GM12878 (cell line): ENCODE results near the gene IL17A. TPM values are rescaled to one million over a fixed set of nuclear protein-coding genes. Genes with fewer than 3 reads are reported as not detected.

Experiments
- CBFB ChIP-seq: IDR thresholded peaks from 2 replicates; pipeline ENCODE4 v1.6.1; 2016; ENCODE audit warnings: antibody characterized with exemption, low read depth
- CBX5 ChIP-seq: sonication (generic); IDR thresholded peaks from 2 replicates; pipeline ENCODE4 v1.6.1; 2016; ENCODE audit warnings: low read depth, moderate library complexity, mild to moderate bottlenecking, inconsistent platforms
- CEBPB ChIP-seq, 2 experiments: fragments of 150-350 bp in 1 of 2; IDR thresholded peaks; 2 replicates each; pipeline ENCODE4 v1.6.1; 2012 to 2014; ENCODE audit warnings: low read depth in 2 of 2, low read length in 2 of 2, borderline replicate concordance in 1 of 2, inconsistent platforms in 1 of 2
- CHD4 ChIP-seq: fragments of 200-600 bp; sonication (generic); IDR thresholded peaks from 2 replicates; pipeline ENCODE4 v1.6.1; 2016; ENCODE audit warnings: mild to moderate bottlenecking
- CREB1 ChIP-seq: IDR thresholded peaks from 2 replicates; pipeline ENCODE4 v1.6.1; 2012; ENCODE audit warnings: low read depth, mild to moderate bottlenecking, inconsistent platforms
- ETV6 ChIP-seq, 2 experiments: fragments of 450-650 bp in 1 of 2; IDR thresholded peaks in 1 of 2; conservative IDR thresholded peaks in 1 of 2; 2 replicates each; pipeline ENCODE4 v1.6.1; 2014; ENCODE audit warnings: antibody characterized with exemption in 1 of 2, borderline replicate concordance in 1 of 2, low read depth in 1 of 2, mild to moderate bottlenecking in 1 of 2, moderate library complexity in 1 of 2
- EZH2 ChIP-seq: IDR thresholded peaks from 2 replicates; pipeline ENCODE4 v1.6.1; 2012; ENCODE audit warnings: low read depth, mild to moderate bottlenecking, control low read depth, inconsistent platforms, low read length, borderline replicate concordance; ENCODE audit not compliant: control insufficient read depth
- GATAD2B ChIP-seq: fragments of 450-650 bp; conservative IDR thresholded peaks from 2 replicates; pipeline ENCODE4 v1.6.1; 2017; ENCODE audit warnings: low read depth, mild to moderate bottlenecking, moderate library complexity
- IRF4 ChIP-seq: IDR thresholded peaks from 2 replicates; pipeline ENCODE4 v1.6.1; 2011; ENCODE audit warnings: low read depth, low read length
- MYC ChIP-seq: IDR thresholded peaks from 2 replicates; pipeline ENCODE4 v1.6.1; 2011; ENCODE audit warnings: mild to moderate bottlenecking, low read length, moderate library complexity, inconsistent platforms; ENCODE audit not compliant: insufficient read depth, insufficient replicate concordance, insufficient read length, severe bottlenecking
- RCOR1 ChIP-seq: conservative IDR thresholded peaks from 2 replicates; pipeline ENCODE4 v1.6.1; 2012; ENCODE audit warnings: low read depth, low read length, improper control_type of control experiment
- SIX5 ChIP-seq: IDR thresholded peaks from 2 replicates; pipeline ENCODE4 v1.6.1; 2011; ENCODE audit warnings: mild to moderate bottlenecking, low read depth, low read length, moderate library complexity; ENCODE audit not compliant: severe bottlenecking
- SMAD1 ChIP-seq: fragments of 450-650 bp; IDR thresholded peaks from 2 replicates; pipeline ENCODE4 v1.6.1; 2018; ENCODE audit warnings: mild to moderate bottlenecking, low read depth; ENCODE audit not compliant: partially characterized antibody
- SMC3 ChIP-seq: IDR thresholded peaks from 2 replicates; pipeline ENCODE4 v1.6.1; 2011; ENCODE audit warnings: low read length, improper control_type of control experiment, borderline replicate concordance
- YY1 ChIP-seq: IDR thresholded peaks from 2 replicates; pipeline ENCODE4 v1.6.1; 2011; ENCODE audit warnings: low read depth, mild to moderate bottlenecking, low read length
- ZNF217 ChIP-seq: fragments of 450-650 bp; IDR thresholded peaks from 2 replicates; pipeline ENCODE4 v1.6.1; 2017; ENCODE audit warnings: antibody characterized with exemption, mild to moderate bottlenecking
- ZZZ3 ChIP-seq: IDR thresholded peaks from 2 replicates; pipeline ENCODE4 v1.6.1; 2011; ENCODE audit warnings: low read depth; ENCODE audit not compliant: control insufficient read depth, insufficient read length
- polyA plus RNA-seq, 11 experiments: library from polyadenylated mRNA; depleted of rRNA in 4 of 11; unstranded in 6 of 11; stranded (reverse) in 5 of 11; fragments of >200 nt; fragmentation: Nextera tagmentation in 4 of 11; fragmentation: Illumina TruSeq in 1 of 11; extraction: Ambion mirVana in 4 of 11; extraction: Trizol in 1 of 11; gene quantifications; 1 replicate in 1 of 11; 2 replicates in 10 of 11; pipeline versions ENCODE4 v1.2.1 to v1.2.3, GENCODE V29; 2011 to 2016; ENCODE audit warnings: inconsistent platforms in 2 of 11, missing spikeins in 2 of 11, low read depth in 1 of 11
- total RNA-seq, 4 experiments: library from RNA; depleted of rRNA in 3 of 4; stranded (reverse); fragments of >200 nt in 3 of 4; fragmentation: Illumina TruSeq in 1 of 4; extraction: Trizol in 1 of 4; gene quantifications; 2 replicates each; pipeline versions ENCODE4 v1.2.1 to v1.2.3, GENCODE V29; 2013 to 2021
- TF ChIP-seq, protein P1 (sequence below): fragments of 150-350 bp; IDR thresholded peaks from 2 replicates; pipeline ENCODE4 v1.6.1; 2016; ENCODE audit warnings: low read depth, low read length
- TF ChIP-seq, protein P2 (sequence below): IDR thresholded peaks from 2 replicates; pipeline ENCODE4 v1.6.1; 2011; ENCODE audit warnings: borderline replicate concordance, low read depth, mild to moderate bottlenecking, moderate library complexity, mixed read lengths, low read length; ENCODE audit not compliant: insufficient read depth; ENCODE audit errors: extremely low read length
- TF ChIP-seq, protein P3 (sequence below): fragments of 450-650 bp; IDR thresholded peaks from 2 replicates; pipeline ENCODE4 v1.6.1; 2018; ENCODE audit warnings: borderline replicate concordance, mild to moderate bottlenecking; ENCODE audit not compliant: partially characterized antibody
- TF ChIP-seq, protein P4 (sequence below): fragments of 450-650 bp; IDR thresholded peaks from 2 replicates; pipeline ENCODE4 v1.6.1; 2017; ENCODE audit warnings: antibody characterized with exemption, mild to moderate bottlenecking, moderate library complexity

Gene IL17A
- total and polyA plus RNA-seq, 10 of the 15 experiments (the other 5 are each of a cell fraction or from before 2014, with no cell fraction given) = not detected

DNA sequence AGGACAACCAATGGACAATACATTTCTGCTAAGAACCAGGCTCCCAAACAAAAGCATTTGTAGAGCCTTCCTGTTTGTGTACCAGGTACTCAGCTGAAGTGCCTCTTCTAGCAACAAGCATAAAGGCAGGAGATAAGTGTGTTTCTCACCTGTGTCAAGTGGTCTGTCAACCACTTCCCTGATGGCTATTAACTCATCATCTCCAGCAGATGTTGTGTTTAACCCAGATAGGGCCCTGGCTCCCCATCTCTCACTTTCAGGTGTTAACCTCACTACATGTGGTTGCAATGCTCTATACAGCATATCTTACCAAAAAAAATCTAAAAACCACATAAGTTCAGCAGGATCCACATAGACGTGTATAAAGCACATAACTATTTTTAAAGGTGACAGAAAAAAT lies 9.6 kb upstream of the IL17A start (continued):
- TF ChIP-seq, protein P1, sequence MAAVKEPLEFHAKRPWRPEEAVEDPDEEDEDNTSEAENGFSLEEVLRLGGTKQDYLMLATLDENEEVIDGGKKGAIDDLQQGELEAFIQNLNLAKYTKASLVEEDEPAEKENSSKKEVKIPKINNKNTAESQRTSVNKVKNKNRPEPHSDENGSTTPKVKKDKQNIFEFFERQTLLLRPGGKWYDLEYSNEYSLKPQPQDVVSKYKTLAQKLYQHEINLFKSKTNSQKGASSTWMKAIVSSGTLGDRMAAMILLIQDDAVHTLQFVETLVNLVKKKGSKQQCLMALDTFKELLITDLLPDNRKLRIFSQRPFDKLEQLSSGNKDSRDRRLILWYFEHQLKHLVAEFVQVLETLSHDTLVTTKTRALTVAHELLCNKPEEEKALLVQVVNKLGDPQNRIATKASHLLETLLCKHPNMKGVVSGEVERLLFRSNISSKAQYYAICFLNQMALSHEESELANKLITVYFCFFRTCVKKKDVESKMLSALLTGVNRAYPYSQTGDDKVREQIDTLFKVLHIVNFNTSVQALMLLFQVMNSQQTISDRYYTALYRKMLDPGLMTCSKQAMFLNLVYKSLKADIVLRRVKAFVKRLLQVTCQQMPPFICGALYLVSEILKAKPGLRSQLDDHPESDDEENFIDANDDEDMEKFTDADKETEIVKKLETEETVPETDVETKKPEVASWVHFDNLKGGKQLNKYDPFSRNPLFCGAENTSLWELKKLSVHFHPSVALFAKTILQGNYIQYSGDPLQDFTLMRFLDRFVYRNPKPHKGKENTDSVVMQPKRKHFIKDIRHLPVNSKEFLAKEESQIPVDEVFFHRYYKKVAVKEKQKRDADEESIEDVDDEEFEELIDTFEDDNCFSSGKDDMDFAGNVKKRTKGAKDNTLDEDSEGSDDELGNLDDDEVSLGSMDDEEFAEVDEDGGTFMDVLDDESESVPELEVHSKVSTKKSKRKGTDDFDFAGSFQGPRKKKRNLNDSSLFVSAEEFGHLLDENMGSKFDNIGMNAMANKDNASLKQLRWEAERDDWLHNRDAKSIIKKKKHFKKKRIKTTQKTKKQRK = no peak
- TF ChIP-seq, protein P2, sequence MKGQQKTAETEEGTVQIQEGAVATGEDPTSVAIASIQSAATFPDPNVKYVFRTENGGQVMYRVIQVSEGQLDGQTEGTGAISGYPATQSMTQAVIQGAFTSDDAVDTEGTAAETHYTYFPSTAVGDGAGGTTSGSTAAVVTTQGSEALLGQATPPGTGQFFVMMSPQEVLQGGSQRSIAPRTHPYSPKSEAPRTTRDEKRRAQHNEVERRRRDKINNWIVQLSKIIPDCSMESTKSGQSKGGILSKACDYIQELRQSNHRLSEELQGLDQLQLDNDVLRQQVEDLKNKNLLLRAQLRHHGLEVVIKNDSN = no peak
- TF ChIP-seq SIX5 (no peak), RCOR1 (no peak), ZNF217 (no peak), CEBPB (IDR thresholded peaks at IDR 0.05; ENCODE audit: borderline replicate concordance in 1 of 2, low read depth in 2 of 2, low read length in 2 of 2) (peak in 1 of 2 experiments; percentile 40; a peak in 1 of 4 replicates), YY1 (no peak), CREB1 (no peak), ETV6 (conservative IDR thresholded peaks at IDR 0.05 in 1 of 2, IDR thresholded peaks at IDR 0.05 in 1 of 2; ENCODE audit: borderline replicate concordance in 1 of 2, low read depth in 1 of 2) (no peak), EZH2 (no peak), CBFB (no peak), ZZZ3 (no peak), IRF4 (no peak), SMC3 (no peak), MYC (no peak), CBX5 (no peak), SMAD1 (no peak), CHD4 (no peak), GATAD2B (no peak)
- TF ChIP-seq, protein P3, sequence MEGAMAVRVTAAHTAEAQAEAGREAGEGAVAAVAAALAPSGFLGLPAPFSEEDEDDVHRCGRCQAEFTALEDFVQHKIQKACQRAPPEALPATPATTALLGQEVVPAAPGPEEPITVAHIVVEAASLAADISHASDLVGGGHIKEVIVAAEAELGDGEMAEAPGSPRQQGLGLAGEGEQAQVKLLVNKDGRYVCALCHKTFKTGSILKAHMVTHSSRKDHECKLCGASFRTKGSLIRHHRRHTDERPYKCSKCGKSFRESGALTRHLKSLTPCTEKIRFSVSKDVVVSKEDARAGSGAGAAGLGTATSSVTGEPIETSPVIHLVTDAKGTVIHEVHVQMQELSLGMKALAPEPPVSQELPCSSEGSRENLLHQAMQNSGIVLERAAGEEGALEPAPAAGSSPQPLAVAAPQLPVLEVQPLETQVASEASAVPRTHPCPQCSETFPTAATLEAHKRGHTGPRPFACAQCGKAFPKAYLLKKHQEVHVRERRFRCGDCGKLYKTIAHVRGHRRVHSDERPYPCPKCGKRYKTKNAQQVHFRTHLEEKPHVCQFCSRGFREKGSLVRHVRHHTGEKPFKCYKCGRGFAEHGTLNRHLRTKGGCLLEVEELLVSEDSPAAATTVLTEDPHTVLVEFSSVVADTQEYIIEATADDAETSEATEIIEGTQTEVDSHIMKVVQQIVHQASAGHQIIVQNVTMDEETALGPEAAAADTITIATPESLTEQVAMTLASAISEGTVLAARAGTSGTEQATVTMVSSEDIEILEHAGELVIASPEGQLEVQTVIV = no peak
- TF ChIP-seq, protein P4, sequence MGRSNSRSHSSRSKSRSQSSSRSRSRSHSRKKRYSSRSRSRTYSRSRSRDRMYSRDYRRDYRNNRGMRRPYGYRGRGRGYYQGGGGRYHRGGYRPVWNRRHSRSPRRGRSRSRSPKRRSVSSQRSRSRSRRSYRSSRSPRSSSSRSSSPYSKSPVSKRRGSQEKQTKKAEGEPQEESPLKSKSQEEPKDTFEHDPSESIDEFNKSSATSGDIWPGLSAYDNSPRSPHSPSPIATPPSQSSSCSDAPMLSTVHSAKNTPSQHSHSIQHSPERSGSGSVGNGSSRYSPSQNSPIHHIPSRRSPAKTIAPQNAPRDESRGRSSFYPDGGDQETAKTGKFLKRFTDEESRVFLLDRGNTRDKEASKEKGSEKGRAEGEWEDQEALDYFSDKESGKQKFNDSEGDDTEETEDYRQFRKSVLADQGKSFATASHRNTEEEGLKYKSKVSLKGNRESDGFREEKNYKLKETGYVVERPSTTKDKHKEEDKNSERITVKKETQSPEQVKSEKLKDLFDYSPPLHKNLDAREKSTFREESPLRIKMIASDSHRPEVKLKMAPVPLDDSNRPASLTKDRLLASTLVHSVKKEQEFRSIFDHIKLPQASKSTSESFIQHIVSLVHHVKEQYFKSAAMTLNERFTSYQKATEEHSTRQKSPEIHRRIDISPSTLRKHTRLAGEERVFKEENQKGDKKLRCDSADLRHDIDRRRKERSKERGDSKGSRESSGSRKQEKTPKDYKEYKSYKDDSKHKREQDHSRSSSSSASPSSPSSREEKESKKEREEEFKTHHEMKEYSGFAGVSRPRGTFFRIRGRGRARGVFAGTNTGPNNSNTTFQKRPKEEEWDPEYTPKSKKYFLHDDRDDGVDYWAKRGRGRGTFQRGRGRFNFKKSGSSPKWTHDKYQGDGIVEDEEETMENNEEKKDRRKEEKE = no peak
